Glomerular endothelial cell (primary cell): ENCODE measurements around the gene CBLL1. TPM values are rescaled to one million over a fixed set of nuclear protein-coding genes. Genes with fewer than 3 reads are reported as not detected.

ENCODE experiments used
- DNase-seq: peaks from one replicate; pipeline ENCODE4 v3.0.0-alpha.2; 2011; ENCODE audit warnings: low read depth, low spot score; ENCODE audit errors: extremely low read depth
- total RNA-seq: library from RNA; depleted of rRNA; stranded (reverse); fragments of >200 nt; gene quantifications from 2 replicates; pipeline ENCODE4 v1.2.3, GENCODE V29; 2015

CBLL1 gene
- total RNA-seq, 1 donor from 2014 or later: 22.3 TPM

- DNase-seq: no peak
These were observed 65.2 kb downstream of the CBLL1 start for GRCh38 chr7:107809179-107809578.

GRCh38 chr7:107810626-107811025 is 66.7 kb downstream of the CBLL1 start:
- DNase-seq: no peak

Other genes starting within 250 kb of the CBLL1 start
- gene COG5, start 180.2 kb upstream of the CBLL1 start, total RNA-seq: 28.5 and 45.3 TPM in 2 replicates
- 6.0 and 7.5 TPM in 2 replicates for gene DUS4L, start 180.2 kb upstream of the CBLL1 start, total RNA-seq
- 130 and 165 TPM in 2 replicates for gene BCAP29, start 163.9 kb upstream of the CBLL1 start, total RNA-seq
- 0.47 and 0.73 TPM in 2 replicates for gene SLC26A4, start 83.3 kb upstream of the CBLL1 start, total RNA-seq
- gene SLC26A3, start 59.1 kb downstream of the CBLL1 start, total RNA-seq: not detected in 2 replicates
- gene DLD, start 147.0 kb downstream of the CBLL1 start, total RNA-seq: 53.0 and 141 TPM in 2 replicates